Cardiac fibroblast (primary cell): ENCODE results near the gene EHD4.

Experiments used
- DNase-seq, 2 donors: peaks; one replicate each; pipeline versions ENCODE4 v3.0.0 to v3.0.0-alpha.2; 2010; ENCODE audit warnings: low read depth in 2 of 2
- H3K4me3 ChIP-seq, 2 donors: replicated peaks in 1 of 2; 1 replicate in 1 of 2; 2 replicates in 1 of 2; pipeline ENCODE4 v1.5.1; 2011; ENCODE audit warnings: low read depth in 2 of 2, low read length in 2 of 2, mild to moderate bottlenecking in 2 of 2, moderate library complexity in 1 of 2
- TF ChIP-seq, protein P1 (sequence below): IDR thresholded peaks from one replicate; pipeline ENCODE4 v1.5.1; 2011; ENCODE audit warnings: low read depth, mild to moderate bottlenecking, low read length, inconsistent platforms

The EHD4 gene

DNA sequence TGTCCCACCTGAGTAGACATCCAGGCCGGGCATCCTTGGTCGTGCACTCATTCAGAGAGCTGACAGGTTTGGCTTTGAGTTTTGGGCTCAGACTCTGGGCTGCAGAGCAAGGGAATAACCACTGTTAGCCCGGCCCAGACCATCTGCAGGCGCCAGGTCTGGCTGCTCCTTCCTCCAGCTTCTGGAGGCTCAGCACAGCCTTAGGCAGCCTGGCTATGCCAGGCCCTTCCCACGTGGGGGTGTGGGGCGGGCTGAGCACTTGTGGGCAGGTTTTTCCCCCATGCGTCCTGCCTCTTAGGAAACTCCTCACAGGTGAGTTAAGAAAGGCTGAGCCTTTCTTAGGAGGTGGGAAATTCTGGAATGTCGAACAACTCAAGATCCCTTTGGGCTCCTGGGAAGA is 122.5 kb downstream of the EHD4 start:
- no peak for DNase-seq
- H3K4me3 ChIP-seq, result no peak overlapping the region
- TF ChIP-seq, protein P1, sequence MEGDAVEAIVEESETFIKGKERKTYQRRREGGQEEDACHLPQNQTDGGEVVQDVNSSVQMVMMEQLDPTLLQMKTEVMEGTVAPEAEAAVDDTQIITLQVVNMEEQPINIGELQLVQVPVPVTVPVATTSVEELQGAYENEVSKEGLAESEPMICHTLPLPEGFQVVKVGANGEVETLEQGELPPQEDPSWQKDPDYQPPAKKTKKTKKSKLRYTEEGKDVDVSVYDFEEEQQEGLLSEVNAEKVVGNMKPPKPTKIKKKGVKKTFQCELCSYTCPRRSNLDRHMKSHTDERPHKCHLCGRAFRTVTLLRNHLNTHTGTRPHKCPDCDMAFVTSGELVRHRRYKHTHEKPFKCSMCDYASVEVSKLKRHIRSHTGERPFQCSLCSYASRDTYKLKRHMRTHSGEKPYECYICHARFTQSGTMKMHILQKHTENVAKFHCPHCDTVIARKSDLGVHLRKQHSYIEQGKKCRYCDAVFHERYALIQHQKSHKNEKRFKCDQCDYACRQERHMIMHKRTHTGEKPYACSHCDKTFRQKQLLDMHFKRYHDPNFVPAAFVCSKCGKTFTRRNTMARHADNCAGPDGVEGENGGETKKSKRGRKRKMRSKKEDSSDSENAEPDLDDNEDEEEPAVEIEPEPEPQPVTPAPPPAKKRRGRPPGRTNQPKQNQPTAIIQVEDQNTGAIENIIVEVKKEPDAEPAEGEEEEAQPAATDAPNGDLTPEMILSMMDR, result no peak

DNA sequence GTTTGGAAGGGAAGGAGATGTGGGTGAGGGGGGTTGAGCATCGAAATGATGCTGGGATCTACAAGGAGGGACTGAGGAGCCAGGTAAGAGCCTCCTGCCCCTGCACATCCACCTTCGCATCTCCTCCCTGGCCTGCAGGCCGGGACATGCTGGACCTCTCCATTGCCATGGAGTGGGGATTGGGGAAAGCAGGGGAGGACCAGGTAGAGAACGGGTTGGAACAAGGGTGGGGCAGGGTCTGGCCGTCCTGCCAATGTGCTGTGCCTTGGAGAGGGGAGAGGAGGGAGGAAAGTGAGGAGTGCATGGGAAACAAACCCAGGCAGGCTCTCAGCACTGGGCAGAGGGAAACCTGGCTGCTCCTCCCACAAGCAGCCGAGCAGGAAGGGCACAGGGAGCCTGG is 123.2 kb downstream of the EHD4 start:
- no peak for DNase-seq
- H3K4me3 ChIP-seq, result no peak overlapping the region
- TF ChIP-seq, protein P1, result no peak

DNA sequence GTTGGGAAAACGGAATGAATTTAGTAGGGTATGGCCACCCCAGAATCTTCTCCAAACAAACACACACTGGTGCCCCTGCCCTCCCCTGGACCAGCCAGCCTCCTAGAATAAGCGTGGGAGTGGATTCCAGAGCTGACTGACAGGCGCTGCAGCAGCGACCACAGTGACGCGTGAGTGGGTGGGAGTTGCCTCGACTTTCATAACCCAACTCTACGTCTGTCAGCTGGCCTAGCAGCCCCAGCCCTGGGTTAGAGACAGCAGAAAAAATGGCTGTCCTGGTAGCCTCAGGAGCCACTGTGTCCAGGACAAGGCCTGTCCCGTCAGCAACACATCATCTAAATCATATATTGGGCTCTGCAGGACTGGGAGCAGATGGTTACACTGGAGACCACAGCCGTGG is 123.7 kb downstream of the EHD4 start:
- DNase-seq, result no peak
- no peak overlapping the region for H3K4me3 ChIP-seq
- TF ChIP-seq, protein P1, result no peak

DNA sequence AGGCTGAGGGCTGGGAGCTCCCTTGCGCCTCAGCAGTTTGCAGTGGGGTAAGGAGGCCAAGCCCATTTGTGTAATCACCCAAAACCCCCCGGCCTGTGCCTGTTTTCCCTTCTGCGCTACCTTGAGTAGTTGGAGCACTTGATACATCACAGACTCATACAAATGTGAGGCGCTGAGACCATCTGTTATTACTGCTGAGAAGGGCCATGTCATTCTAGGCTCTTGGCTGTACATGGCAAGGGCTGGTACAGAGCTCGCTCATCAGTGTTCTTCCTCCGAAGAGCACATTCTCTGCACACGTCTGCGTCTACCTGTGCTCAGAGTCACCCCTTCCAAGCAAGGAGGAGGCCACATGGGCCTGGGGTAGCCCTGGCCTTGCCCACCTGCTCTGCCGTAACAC is 124.4 kb downstream of the EHD4 start:
- TF ChIP-seq, protein P1, result no peak
- DNase-seq, result no peak

DNA sequence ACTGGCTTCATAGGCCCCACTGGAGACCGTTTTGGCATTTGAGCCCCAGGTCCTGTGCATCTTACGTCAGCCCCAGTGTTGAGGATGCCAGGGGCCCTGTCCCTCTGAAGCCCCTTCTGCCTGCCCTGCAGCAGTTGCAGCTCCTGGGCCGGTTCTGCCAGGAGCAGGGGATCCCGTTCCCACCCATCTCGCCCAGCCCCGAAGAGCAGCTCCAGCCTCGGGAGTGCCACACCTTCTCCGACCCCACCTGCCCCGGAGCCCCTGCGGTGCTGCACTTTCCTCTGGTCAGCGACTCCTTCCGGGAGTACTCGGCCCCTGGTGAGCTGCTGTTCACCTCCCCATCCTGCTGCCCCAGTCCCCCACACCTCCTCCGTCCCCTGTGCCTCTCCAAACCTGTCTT is 125.2 kb downstream of the EHD4 start:
- TF ChIP-seq, protein P1, result no peak
- H3K4me3 ChIP-seq, result no peak overlapping the region
- no peak for DNase-seq

More for the DNA sequence above, 124.4 kb downstream of the EHD4 start:
- H3K4me3 ChIP-seq, result no peak overlapping the region
